ENCODE measurements around the gene CGN. TPM values are rescaled to one million over a fixed set of nuclear protein-coding genes. Genes with fewer than 3 reads are reported as not detected.

Gene CGN
- total and polyA plus RNA-seq, 10 donors: 0.09 to 0.87 (median 0.27) TPM; not detected in 2

DNA sequence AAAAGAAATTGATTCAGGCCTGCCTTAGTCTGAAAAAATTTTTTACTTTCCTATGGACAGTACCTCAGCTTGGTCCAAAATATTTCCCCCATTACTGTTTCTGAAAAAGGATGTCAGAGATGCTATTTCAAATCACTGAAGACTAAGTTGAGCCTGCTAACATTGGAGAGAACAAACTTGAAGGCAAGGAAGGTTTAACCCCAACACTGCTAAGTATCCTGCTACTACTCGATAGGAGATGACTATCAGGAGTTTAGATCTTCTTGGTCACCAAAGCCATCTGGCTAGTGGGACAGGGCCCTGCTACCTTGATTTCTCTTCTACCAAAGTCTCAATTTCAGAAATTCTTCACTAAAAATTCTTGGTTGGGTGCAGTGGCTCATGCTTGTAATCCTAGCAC is 29.2 kb upstream of the CGN start:
- Histone ChIP-seq H3K27me3 (replicated peaks in 1 of 7) (peaks cover 0 to 8% (median 0%) of the 10 kb centered on the region in 7 donors), H3K4me3 (no peak overlapping the region), H3K4me1 (no peaks in the 10 kb centered on the region), H3K9me3 (peaks cover 0 to 15% (median 13%) of the 10 kb centered on the region in 8 donors), H3K36me3 (no peaks in the 10 kb centered on the region), H3K27ac (no peak overlapping the region)
- 96 to 100% (median 100%) methylated on average over 1 of the region's 1 CpG for WGBS, 5 donors
- intact Hi-C loops (cut with DNase I; ENCODE audit: low total_unique reads): no loop called here
- no peak for TF ChIP-seq POLR2A (IDR thresholded peaks at IDR 0.05)
- no peak for TF ChIP-seq POLR2AphosphoS5 (IDR thresholded peaks at IDR 0.05)
- TF ChIP-seq, protein P1, sequence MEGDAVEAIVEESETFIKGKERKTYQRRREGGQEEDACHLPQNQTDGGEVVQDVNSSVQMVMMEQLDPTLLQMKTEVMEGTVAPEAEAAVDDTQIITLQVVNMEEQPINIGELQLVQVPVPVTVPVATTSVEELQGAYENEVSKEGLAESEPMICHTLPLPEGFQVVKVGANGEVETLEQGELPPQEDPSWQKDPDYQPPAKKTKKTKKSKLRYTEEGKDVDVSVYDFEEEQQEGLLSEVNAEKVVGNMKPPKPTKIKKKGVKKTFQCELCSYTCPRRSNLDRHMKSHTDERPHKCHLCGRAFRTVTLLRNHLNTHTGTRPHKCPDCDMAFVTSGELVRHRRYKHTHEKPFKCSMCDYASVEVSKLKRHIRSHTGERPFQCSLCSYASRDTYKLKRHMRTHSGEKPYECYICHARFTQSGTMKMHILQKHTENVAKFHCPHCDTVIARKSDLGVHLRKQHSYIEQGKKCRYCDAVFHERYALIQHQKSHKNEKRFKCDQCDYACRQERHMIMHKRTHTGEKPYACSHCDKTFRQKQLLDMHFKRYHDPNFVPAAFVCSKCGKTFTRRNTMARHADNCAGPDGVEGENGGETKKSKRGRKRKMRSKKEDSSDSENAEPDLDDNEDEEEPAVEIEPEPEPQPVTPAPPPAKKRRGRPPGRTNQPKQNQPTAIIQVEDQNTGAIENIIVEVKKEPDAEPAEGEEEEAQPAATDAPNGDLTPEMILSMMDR (IDR thresholded peaks at IDR 0.05 in 8 of 11, conservative IDR thresholded peaks at IDR 0.05 in 3 of 11): no peak
- no peak for DNase-seq

DNA sequence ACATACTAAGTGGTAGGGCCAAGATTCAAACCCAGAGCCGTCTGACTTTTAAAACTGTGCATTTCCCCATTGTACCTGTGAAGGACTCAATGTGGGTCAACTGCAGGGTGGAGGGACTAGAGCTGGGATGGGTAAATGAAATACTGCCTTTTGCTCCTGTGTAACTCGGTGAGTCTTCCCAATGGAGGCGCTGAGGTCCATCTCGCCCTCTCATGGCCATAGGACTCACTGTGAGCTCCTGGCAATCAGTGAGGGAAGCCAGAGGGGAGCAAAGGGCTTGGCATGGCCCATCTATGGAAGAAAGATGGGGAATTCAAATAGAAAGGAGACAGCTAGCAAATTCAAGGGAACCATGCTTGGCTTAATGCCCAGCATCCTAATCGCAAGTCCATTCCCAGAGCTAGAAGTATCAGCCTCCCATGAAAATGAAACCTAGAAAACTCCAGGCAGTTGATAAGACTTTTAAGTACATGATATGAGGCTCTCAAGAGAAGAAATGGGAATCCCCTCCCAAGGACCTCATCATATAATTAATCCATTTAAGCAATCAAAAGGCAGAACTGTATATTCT is 25.4 kb upstream of the CGN start:
- no peak overlapping the region for H3K27ac ChIP-seq
- 74 to 81% (median 77%) methylated on average over 5 of the region's 5 CpGs for WGBS, 5 donors
- no peak for DNase-seq
- peaks cover 0 to 6% (median 0%) of the 10 kb centered on the region in 7 donors for H3K27me3 ChIP-seq (replicated peaks in 1 of 7)
- H3K4me1 ChIP-seq: no peaks in the 10 kb centered on the region
- no peak overlapping the region for H3K4me3 ChIP-seq
- no peaks in the 10 kb centered on the region for H3K36me3 ChIP-seq
- TF ChIP-seq, protein P1 (IDR thresholded peaks at IDR 0.05 in 8 of 11, conservative IDR thresholded peaks at IDR 0.05 in 3 of 11): no peak
- TF ChIP-seq POLR2A (IDR thresholded peaks at IDR 0.05) (no peak), POLR2AphosphoS5 (IDR thresholded peaks at IDR 0.05) (no peak)
- H3K9me3 ChIP-seq: peaks cover 0 to 15% (median 13%) of the 10 kb centered on the region in 8 donors
- intact Hi-C loops (cut with DNase I; ENCODE audit: low total_unique reads): no loop called here

DNA sequence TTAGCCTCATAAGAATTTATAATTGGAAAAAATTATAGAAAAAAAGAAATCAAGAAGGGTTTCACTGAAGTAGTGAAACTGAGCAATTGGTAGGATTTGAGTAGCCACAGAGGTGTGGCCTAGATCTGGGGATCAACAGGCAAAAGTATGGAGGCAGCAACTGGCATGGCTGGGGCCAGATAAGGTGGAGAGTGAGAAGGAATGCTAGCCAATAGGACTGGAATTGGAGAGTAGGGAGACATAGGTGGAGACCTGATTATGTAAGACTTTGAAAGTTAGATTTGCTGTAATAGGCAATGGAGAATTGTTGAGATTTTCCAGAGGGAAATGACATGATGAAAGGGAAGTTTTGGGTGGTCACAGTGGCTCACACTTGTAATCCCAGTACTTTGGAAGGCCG is 24.6 kb upstream of the CGN start:
- intact Hi-C loops (cut with DNase I; ENCODE audit: low total_unique reads): no loop called here
- no peak overlapping the region for H3K4me3 ChIP-seq
- no peaks in the 10 kb centered on the region for H3K4me1 ChIP-seq
- DNase-seq: no peak
- H3K27me3 ChIP-seq (replicated peaks in 1 of 7): peaks cover 0 to 6% (median 0%) of the 10 kb centered on the region in 7 donors
- peaks cover 0 to 12% (median 11%) of the 10 kb centered on the region in 8 donors for H3K9me3 ChIP-seq
- TF ChIP-seq, protein P1 (IDR thresholded peaks at IDR 0.05 in 8 of 11, conservative IDR thresholded peaks at IDR 0.05 in 3 of 11): no peak
- TF ChIP-seq POLR2A (IDR thresholded peaks at IDR 0.05): no peak
- no peak overlapping the region for H3K27ac ChIP-seq
- no peaks in the 10 kb centered on the region for H3K36me3 ChIP-seq
- 69 to 85% (median 81%) methylated on average over 1 of the region's 1 CpG for WGBS, 5 donors

DNA sequence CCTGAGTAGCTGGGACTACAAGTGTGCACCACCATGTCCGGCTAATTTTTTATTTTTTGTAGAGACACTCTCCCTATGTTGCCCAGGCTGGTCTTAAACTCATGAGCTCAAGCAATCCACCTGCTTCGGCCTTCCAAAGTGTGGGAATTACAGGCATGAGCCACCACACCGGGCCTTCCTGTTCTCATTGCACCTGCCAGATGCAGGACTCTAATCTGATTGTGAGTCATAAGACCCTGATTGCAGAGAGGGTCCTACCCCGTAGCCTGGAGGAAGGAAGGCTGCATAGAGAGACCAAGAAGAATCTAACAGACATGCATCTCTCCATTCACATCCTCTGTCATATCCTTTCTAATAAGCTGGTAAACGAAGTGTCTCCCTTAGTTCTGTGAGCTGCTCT is 19.5 kb upstream of the CGN start:
- H3K36me3 ChIP-seq: no peaks in the 10 kb centered on the region
- H3K4me1 ChIP-seq: no peaks in the 10 kb centered on the region
- intact Hi-C loops (cut with DNase I; ENCODE audit: low total_unique reads): no loop called here
- 82 to 88% (median 86%) methylated on average over 5 of the region's 5 CpGs for WGBS, 5 donors
- H3K27ac ChIP-seq: no peak overlapping the region
- no peak for DNase-seq
- peaks cover 0 to 6% (median 0%) of the 10 kb centered on the region in 7 donors for H3K27me3 ChIP-seq (replicated peaks in 1 of 7)
- H3K9me3 ChIP-seq: no peaks in the 10 kb centered on the region
- TF ChIP-seq POLR2AphosphoS5 (IDR thresholded peaks at IDR 0.05) (no peak), POLR2A (IDR thresholded peaks at IDR 0.05) (no peak)
- TF ChIP-seq, protein P1 (IDR thresholded peaks at IDR 0.05 in 8 of 11, conservative IDR thresholded peaks at IDR 0.05 in 3 of 11): no peak
- no peak overlapping the region for H3K4me3 ChIP-seq

All from spleen (tissue), 11 donors.